H7 (cell line): ENCODE results near the gene LPP. TPM values are rescaled to one million over a fixed set of nuclear protein-coding genes. Genes with fewer than 3 reads are reported as not detected.

Experiments
- DNase-seq: peaks from one replicate; pipeline ENCODE4 v3.0.0; 2012
- H3K27me3 ChIP-seq: 2 replicates; pipeline ENCODE4 v1.6.0; 2011; ENCODE audit warnings: mild to moderate bottlenecking, low read length; ENCODE audit not compliant: control insufficient read depth, insufficient read depth
- H3K36me3 ChIP-seq: replicated peaks from 2 replicates; pipeline ENCODE4 v1.5.1; 2011; ENCODE audit warnings: low read length; ENCODE audit not compliant: control insufficient read depth, insufficient read depth
- H3K4me3 ChIP-seq: 2 replicates; pipeline ENCODE4 v1.5.1; 2011; ENCODE audit warnings: low read depth, mild to moderate bottlenecking, control low read depth, low read length, moderate library complexity; ENCODE audit not compliant: insufficient read depth
- total RNA-seq: library from RNA; depleted of rRNA; stranded (reverse); fragments of >200 nt; shearing (Covaris generic); gene quantifications from 2 replicates; pipeline ENCODE4 v1.2.3, GENCODE V29; 2014

LPP gene
- total RNA-seq, 1 experiment from 2014 or later = 14.5 TPM

DNA sequence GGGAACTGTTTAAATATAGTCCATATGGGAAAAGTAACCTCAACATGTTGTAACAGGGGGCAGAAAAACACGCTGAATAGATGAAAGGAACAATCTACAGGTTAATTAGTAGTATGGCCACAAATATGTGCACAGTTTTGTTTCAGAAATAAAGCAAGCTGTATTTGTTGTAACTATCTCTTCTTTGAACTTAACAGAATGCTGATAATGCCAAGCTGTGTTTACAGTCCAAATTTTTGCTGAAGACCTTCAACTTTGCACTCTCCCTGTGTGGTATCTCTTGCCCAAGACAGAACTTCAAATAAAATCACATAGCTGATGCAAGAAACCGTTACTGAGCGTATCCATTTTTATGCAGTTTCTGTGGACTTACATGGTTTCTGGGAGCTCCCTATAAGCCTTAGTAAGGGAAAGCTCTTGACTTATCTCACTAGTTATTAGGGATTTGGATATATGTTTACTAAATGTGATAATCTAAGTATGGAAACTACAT is 592.4 kb downstream of the LPP start:
- DNase-seq = no peak
- no peak overlapping the region for H3K4me3 ChIP-seq
- H3K36me3 ChIP-seq = no peaks in the 10 kb centered on the region
- H3K27me3 ChIP-seq = no peaks in the 10 kb centered on the region

- no peak for DNase-seq
- Histone ChIP-seq H3K27me3 (no peaks in the 10 kb centered on the region), H3K36me3 (no peaks in the 10 kb centered on the region), H3K4me3 (no peak overlapping the region)
Measured at GRCh38 chr3:188747489-188747888, 593.5 kb downstream of the LPP start.

DNA sequence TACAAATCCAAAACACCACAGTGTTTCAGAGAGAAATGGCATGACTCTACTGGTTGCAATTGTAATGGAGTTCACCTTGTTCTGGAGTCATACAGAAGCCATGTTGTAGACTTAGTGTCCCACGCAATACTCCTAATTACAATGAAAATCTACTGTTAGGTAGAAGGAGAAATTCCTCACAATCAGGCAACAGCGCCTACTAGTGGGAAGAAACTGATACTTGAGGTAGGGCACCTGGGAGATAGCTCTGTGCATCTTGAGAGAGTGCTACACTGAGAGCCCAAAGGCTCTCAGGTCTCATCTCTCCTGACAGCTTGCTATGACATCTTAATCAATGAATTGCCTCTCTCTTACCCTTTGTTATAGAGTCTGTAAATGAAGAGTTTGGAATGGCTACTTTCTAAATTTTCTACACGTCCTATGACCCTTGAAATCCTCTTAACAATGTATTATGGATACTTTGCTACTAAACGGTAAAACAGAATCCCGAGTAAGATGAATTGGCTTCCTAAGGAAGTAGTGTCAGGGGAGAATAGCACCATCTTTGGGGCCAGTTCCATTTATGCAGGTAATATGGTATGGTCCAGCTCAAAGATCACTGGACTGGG is 595.2 kb downstream of the LPP start:
- peak; percentile 8 for DNase-seq
- Histone ChIP-seq H3K36me3 (no peaks in the 10 kb centered on the region), H3K27me3 (no peaks in the 10 kb centered on the region), H3K4me3 (no peak overlapping the region)

- Histone ChIP-seq H3K4me3 (no peak overlapping the region), H3K36me3 (no peaks in the 10 kb centered on the region), H3K27me3 (no peaks in the 10 kb centered on the region)
- DNase-seq = no peak
Measured at GRCh38 chr3:188749830-188750229, 595.9 kb downstream of the LPP start.

DNA sequence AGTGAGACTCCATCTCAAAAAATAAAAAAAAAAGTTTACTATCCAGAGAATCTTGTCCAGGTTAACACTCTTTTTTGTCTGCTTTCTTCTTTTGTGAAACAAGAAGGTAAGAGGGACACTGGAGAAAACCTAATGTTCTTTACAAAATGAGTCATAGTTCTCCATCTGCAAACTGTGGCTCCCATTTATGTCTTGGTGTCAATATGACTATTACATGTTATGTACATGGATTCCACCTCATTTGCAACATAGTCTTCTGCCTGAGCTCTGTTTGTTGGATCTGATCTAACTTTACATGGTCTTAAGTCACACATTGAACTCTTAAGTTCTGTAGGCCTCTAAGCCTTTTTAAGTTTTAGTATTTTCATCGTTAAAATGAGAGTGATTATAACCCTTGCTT is 596.7 kb downstream of the LPP start:
- no peaks in the 10 kb centered on the region for H3K27me3 ChIP-seq
- H3K36me3 ChIP-seq = no peaks in the 10 kb centered on the region
- no peak for DNase-seq
- H3K4me3 ChIP-seq = no peak overlapping the region

- DNase-seq = no peak
- H3K36me3 ChIP-seq = no peaks in the 10 kb centered on the region
- no peaks in the 10 kb centered on the region for H3K27me3 ChIP-seq
- no peak overlapping the region for H3K4me3 ChIP-seq
Measured at GRCh38 chr3:188752850-188753249, 598.9 kb downstream of the LPP start.

DNA sequence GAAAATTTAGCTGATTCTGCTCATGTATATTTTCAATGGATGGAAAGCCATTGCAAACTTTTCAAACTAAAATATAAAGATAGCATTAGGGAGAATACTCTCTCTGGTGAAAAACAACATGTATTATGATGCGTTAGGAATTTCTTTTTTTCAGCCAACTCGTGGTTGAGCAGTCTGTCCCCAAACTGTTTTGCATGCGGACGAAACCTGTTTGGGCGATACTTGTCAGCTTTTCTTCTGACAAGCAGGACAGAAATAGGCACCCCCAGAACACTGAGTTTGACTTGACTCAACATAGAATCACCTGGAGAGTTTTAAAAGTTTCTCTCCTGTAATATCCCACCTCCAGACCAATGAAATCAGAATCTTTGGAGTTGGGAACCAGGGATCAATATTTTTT is 600.3 kb downstream of the LPP start:
- no peaks in the 10 kb centered on the region for H3K27me3 ChIP-seq
- H3K36me3 ChIP-seq = no peaks in the 10 kb centered on the region
- DNase-seq = no peak
- H3K4me3 ChIP-seq = no peak overlapping the region

GRCh38 chr3:188756241-188756640 is 602.3 kb downstream of the LPP start:
- Histone ChIP-seq H3K27me3 (no peaks in the 10 kb centered on the region), H3K4me3 (no peak overlapping the region), H3K36me3 (no peaks in the 10 kb centered on the region)
- no peak for DNase-seq

DNA sequence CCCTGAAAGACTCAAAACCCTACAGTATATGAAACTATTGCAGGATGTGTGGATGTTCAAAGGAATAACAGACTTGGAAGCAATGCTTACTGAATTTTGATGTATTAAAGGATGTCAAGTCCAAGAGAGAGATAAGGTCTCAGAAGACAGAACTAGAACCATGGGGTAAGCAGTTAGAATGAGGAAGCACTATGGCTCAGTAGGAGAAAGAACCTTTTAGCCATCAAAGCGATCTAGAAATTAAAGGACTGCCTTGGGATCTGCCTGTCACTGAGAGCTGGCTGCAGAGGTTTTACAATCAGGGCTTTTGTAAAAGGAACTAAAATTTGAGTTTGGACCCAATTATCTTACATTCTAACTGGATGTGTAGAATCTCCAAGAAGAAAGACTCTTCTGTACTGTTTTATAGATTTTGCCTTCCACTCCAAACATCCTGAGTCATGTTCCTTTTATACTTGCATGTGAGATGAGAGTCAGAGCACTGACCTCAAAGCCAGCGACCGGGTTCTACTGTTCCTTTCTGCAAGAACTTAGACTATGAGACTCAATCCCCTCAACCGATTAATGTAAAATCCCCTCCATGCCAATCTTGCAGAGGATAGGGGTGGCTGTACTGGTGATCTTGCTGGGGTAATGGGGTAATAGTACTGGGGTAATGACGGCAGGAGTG is 605.5 kb downstream of the LPP start:
- Histone ChIP-seq H3K4me3 (no peak overlapping the region), H3K27me3 (no peaks in the 10 kb centered on the region), H3K36me3 (no peaks in the 10 kb centered on the region)
- DNase-seq = no peak

GRCh38 chr3:188760408-188760807 is 606.5 kb downstream of the LPP start:
- no peaks in the 10 kb centered on the region for H3K36me3 ChIP-seq
- DNase-seq = no peak
- H3K4me3 ChIP-seq = no peak overlapping the region
- no peaks in the 10 kb centered on the region for H3K27me3 ChIP-seq

- H3K4me3 ChIP-seq = no peak overlapping the region
- DNase-seq = no peak
- no peaks in the 10 kb centered on the region for H3K36me3 ChIP-seq
- no peaks in the 10 kb centered on the region for H3K27me3 ChIP-seq
Measured at GRCh38 chr3:188761439-188761838, 607.5 kb downstream of the LPP start.

- no peak for DNase-seq
- H3K36me3 ChIP-seq = no peaks in the 10 kb centered on the region
- no peaks in the 10 kb centered on the region for H3K27me3 ChIP-seq
- H3K4me3 ChIP-seq = no peak overlapping the region
Measured at GRCh38 chr3:188761964-188762363, 608.0 kb downstream of the LPP start.

- Histone ChIP-seq H3K36me3 (no peaks in the 10 kb centered on the region), H3K27me3 (no peaks in the 10 kb centered on the region)
- DNase-seq = no peak
Measured at GRCh38 chr3:188764609-188765008, 610.7 kb downstream of the LPP start.

GRCh38 chr3:188769831-188770230 is 615.9 kb downstream of the LPP start:
- Histone ChIP-seq H3K36me3 (no peaks in the 10 kb centered on the region), H3K27me3 (no peaks in the 10 kb centered on the region), H3K4me3 (no peak overlapping the region)
- no peak for DNase-seq

More at GRCh38 chr3:188764609-188765008, 610.7 kb downstream of the LPP start:
- H3K4me3 ChIP-seq = no peak overlapping the region

DNA sequence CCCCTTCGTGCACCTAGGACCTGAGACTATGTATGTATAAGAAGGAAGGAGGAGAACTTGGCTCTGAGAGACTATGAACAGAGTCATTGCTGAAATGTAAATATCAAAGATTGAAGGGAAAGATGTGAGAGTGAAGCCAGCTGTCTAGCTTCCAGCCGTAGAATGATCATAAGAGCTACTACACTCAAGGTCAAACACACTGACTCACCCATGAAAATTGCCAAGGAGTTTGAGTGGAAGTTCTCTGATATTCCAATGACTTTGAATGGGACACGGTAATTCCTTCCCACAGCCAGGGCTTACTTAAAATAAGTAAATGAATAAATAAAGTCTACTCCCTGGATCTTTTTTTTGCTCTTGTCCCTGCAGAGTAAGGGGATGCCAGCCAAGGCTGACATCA is 618.9 kb downstream of the LPP start:
- Histone ChIP-seq H3K36me3 (no peaks in the 10 kb centered on the region; the same call in 1 of the 2 replicates), H3K4me3 (no peak overlapping the region), H3K27me3 (no peaks in the 10 kb centered on the region)
- no peak for DNase-seq
